HUES48 (cell line): ENCODE measurements around the gene TIMM50.

Experiments
- H3K27ac ChIP-seq: one replicate; pipeline ENCODE4 v1.7.0; 2013; ENCODE audit warnings: low read depth, low read length, inconsistent platforms
- H3K27me3 ChIP-seq: 2 replicates; pipeline ENCODE4 v1.6.1; 2013; ENCODE audit warnings: mild to moderate bottlenecking, low read length; ENCODE audit not compliant: control insufficient read depth, insufficient read depth
- H3K36me3 ChIP-seq: 2 replicates; pipeline ENCODE4 v1.6.1; 2013; ENCODE audit warnings: low read length; ENCODE audit not compliant: control insufficient read depth, insufficient read depth
- H3K4me1 ChIP-seq: 2 replicates; pipeline ENCODE4 v1.6.1; 2013; ENCODE audit warnings: mild to moderate bottlenecking, low read length; ENCODE audit not compliant: control insufficient read depth, insufficient read depth
- H3K4me3 ChIP-seq: 2 replicates; pipeline ENCODE4 v1.5.1; 2013; ENCODE audit warnings: mild to moderate bottlenecking, low read depth, low read length
- H3K9ac ChIP-seq: 2 replicates; pipeline ENCODE4 v1.6.1; 2013; ENCODE audit warnings: mild to moderate bottlenecking, low read depth, low read length, moderate library complexity
- H3K9me3 ChIP-seq: 2 replicates; pipeline ENCODE4 v1.6.1; 2013; ENCODE audit warnings: low read length; ENCODE audit not compliant: control insufficient read depth, insufficient read depth

The TIMM50 gene

DNA sequence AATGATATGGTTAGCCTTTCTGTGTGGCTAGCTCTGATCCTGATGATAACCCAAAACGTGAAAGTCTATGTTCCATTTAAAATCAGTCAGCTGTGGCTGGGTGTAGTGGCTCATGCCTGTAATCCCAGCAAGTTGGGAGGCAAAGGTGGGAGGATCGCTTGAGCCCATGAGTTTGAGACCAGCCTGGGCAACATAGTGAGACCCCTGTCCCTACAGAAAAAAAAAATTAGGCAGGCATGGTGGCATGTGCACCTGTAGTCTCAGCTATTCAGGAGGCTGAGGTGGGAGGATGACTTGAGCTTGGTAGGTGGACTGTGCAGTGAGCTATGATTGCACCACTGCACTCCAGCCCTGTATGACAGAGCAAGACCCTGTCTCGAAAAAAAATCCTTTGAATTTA lies 53.2 kb downstream of the TIMM50 start:
- Histone ChIP-seq H3K4me1 (peaks cover 9% of the 10 kb centered on the region), H3K4me3 (no peak overlapping the region), H3K27me3 (no peaks in the 10 kb centered on the region), H3K27ac (no peak overlapping the region), H3K9me3 (no peaks in the 10 kb centered on the region), H3K36me3 (no peaks in the 10 kb centered on the region), H3K9ac (no peak overlapping the region)

DNA sequence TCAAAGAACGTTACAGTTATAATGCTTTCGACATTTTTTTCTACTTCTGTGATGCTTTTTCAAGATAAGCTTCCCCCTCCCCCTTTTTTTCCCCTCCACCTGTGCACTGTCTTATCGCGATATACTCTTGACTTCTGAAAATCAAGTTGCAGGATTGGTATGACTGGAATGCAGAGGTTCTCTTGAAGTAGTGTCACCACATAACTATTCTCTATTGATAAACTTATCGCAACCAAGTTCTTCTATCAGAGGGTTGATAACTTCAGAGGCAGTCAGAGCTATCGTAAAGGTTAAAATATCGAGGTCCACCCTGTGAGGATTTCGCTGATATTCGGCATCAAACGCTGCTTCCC lies 58.5 kb downstream of the TIMM50 start:
- peak overlapping the region; percentile 83 for H3K27ac ChIP-seq
- H3K27me3 ChIP-seq = no peaks in the 10 kb centered on the region
- no peaks in the 10 kb centered on the region for H3K36me3 ChIP-seq
- H3K4me1 ChIP-seq = peaks cover 10% of the 10 kb centered on the region
- no peaks in the 10 kb centered on the region for H3K9me3 ChIP-seq
- peak overlapping the region; percentile 85 for H3K9ac ChIP-seq
- peak overlapping the region; percentile 96 for H3K4me3 ChIP-seq

DNA sequence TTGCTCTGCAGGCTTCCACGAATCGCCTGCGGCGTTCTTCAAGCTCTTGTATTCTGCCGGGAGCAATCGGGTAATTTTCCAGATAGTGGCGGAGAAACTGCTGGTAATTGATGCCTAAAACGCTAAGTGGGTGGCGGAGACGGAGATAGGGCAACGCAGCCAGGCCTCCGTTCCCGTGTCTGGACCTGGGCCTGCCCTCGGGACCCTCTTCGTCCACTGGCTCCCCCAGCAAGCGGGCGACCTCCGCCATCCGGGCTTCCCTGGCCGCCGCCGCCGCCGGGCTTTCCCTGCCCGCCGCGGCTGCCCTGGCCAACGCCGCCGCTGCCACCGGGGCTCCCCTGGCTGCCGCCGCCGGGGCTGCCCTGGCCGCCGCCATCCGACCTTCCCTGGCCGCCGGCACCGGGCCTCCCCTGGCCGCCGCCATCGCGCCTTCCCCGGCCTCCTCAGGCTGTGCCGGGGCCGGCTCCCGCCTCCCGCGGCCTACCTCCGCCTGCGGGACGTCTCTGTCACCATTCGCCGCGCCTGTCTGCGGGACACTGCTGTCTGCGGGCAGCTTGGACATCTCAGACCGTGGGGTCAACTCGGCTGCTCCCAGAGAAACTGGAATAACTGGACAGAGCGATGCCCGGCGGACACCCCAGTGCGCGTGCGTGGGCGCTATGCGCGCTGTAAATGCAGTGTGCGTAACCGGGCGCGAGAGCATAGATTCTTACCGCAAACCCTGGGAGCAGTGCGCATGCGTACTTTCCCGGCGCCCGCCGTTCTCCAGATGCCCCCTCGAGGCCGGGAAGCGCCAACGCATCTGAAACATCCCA lies 59.1 kb downstream of the TIMM50 start, which contains the start of gene EID2:
Gene EID2, minus strand, starts transcription at position 644 of the 815 bp plus-strand sequence. Its CDS starts 82 bp downstream, at position 562.
- Histone ChIP-seq H3K4me1 (peaks cover 10% of the 10 kb centered on the region), H3K4me3 (peak within 1 kb of the TSS; percentile 96), H3K27ac (peak within 1 kb of the TSS; percentile 83), H3K9ac (peak within 1 kb of the TSS; percentile 85), H3K9me3 (no peaks in the 10 kb centered on the region), H3K36me3 (no peaks in the 10 kb centered on the region), H3K27me3 (no peaks in the 10 kb centered on the region)

DNA sequence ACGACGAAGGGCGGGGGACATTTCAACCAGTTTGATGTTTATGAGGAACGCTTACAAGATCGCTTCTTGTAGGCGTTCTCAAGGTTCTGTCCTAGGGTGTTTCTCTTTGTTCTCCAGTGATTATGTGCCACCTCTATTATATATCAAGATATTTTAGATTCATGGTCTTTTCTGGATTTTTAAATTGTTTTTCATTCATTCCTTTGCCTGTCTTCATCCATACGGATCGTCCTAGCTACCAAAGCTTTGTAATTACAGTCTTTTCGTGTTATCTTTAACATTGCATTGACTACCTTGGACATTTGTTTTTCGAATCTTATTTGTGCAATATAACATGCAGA lies 59.7 kb downstream of the TIMM50 start:
- H3K27ac ChIP-seq = no peak overlapping the region
- H3K4me1 ChIP-seq = peaks cover 10% of the 10 kb centered on the region
- H3K9me3 ChIP-seq = no peaks in the 10 kb centered on the region
- H3K27me3 ChIP-seq = no peaks in the 10 kb centered on the region
- H3K4me3 ChIP-seq = peak overlapping the region; percentile 96; the same call in 1 of the 2 replicates
- no peak overlapping the region for H3K9ac ChIP-seq
- H3K36me3 ChIP-seq = no peaks in the 10 kb centered on the region
